ENCODE results near the gene ZAR1L. TPM values are rescaled to one million over a fixed set of nuclear protein-coding genes. Genes with fewer than 3 reads are reported as not detected.

Gene ZAR1L
- total RNA-seq, 1 donor from 2014 or later: not detected

GRCh38 chr13:32254916-32255723 lies 60.0 kb downstream of the ZAR1L start:
- peak overlapping the region; percentile 84 for H3K27ac ChIP-seq
- peak overlapping the region; percentile 45 for H3K4me3 ChIP-seq
- no peaks in the 10 kb centered on the region for H3K36me3 ChIP-seq
- no peak for TF ChIP-seq CTCF (IDR thresholded peaks at IDR 0.05)
- no peak for DNase-seq
- H3K4me1 ChIP-seq: peaks cover 8% of the 10 kb centered on the region
- H3K27me3 ChIP-seq: no peaks in the 10 kb centered on the region
- H3K9me3 ChIP-seq: no peaks in the 10 kb centered on the region
- intact Hi-C loops (cut with DNase I): no loop called here
- peak; percentile 32 for ATAC-seq

DNA sequence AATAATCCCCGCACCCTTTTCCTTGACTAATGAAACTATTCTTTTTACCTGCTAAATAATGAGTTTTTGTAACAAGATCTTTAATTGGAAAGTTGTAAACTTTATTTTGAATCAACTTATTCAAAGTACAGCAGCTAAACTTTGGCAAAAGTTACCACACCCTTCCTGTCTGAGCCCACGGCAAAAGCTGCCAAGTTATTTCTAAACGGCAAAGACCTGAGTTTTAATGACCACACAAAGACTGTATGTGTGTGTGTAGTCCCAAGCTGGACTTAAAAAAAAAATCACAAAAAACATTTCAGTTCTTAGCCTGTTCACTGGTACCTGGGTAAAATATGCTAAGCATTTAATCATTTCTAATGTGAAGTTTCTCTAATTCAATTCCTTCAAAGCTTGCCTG lies 60.7 kb downstream of the ZAR1L start:
- intact Hi-C loops (cut with DNase I): no loop called here
- Histone ChIP-seq H3K9me3 (no peaks in the 10 kb centered on the region), H3K27me3 (no peaks in the 10 kb centered on the region), H3K27ac (peak overlapping the region; percentile 84), H3K36me3 (no peaks in the 10 kb centered on the region), H3K4me3 (peak overlapping the region; percentile 45), H3K4me1 (peaks cover 8% of the 10 kb centered on the region)
- ATAC-seq (peak; percentile 38), DNase-seq (no peak)
- no peak for TF ChIP-seq CTCF (IDR thresholded peaks at IDR 0.05)

GRCh38 chr13:32253911-32254399 lies 61.2 kb downstream of the ZAR1L start:
- Histone ChIP-seq H3K36me3 (no peaks in the 10 kb centered on the region), H3K27me3 (no peaks in the 10 kb centered on the region), H3K4me1 (peaks cover 8% of the 10 kb centered on the region), H3K9me3 (no peaks in the 10 kb centered on the region), H3K27ac (peak overlapping the region; percentile 84), H3K4me3 (peak overlapping the region; percentile 45)
- ATAC-seq: peak; percentile 81
- DNase-seq: no peak
- intact Hi-C loops (cut with DNase I): no loop called here
- TF ChIP-seq CTCF (IDR thresholded peaks at IDR 0.05): no peak

Other genes with a start within 250 kb of the ZAR1L start
- 3.6 TPM for gene BRCA2, start 145 bp upstream of the ZAR1L start, total RNA-seq
- 25.3 TPM for gene N4BP2L1, start 112.8 kb upstream of the ZAR1L start, total RNA-seq
- 168 TPM for gene N4BP2L2, start 223.4 kb upstream of the ZAR1L start, total RNA-seq